ENCODE results near the gene YPEL1.

YPEL1 gene

GRCh38 chr22:21660904-21661303 lies 74.7 kb downstream of the YPEL1 start:
- TF ChIP-seq EZH2 (IDR thresholded peaks at IDR 0.05; ENCODE audit: borderline replicate concordance, low read length) (no peak), CTCF (IDR thresholded peaks at IDR 0.05; ENCODE audit: low read length) (no peak)
- no peaks in the 10 kb centered on the region for H3K36me3 ChIP-seq (ENCODE audit: insufficient read depth, low read length)
- no peaks in the 10 kb centered on the region; the same call in 1 of the 2 replicates for H3K27me3 ChIP-seq (ENCODE audit: insufficient read depth, low read length)

GRCh38 chr22:21659864-21660525 lies 75.6 kb downstream of the YPEL1 start:
- no peaks in the 10 kb centered on the region for H3K36me3 ChIP-seq (ENCODE audit: insufficient read depth, low read length)
- H3F3A ChIP-seq (ENCODE audit: insufficient read depth, low read length) = no peaks in the 10 kb centered on the region
- H3K9ac ChIP-seq (ENCODE audit: low read length) = no peak overlapping the region
- no peaks in the 10 kb centered on the region; the same call in 1 of the 2 replicates for H3K27me3 ChIP-seq (ENCODE audit: insufficient read depth, low read length)
- no peaks in the 10 kb centered on the region for H3K79me2 ChIP-seq (ENCODE audit: insufficient read depth, low read length)
- H3K9me2 ChIP-seq (ENCODE audit: low read depth, low read length) = no peaks in the 10 kb centered on the region
- no peaks in the 10 kb centered on the region for H3K9me3 ChIP-seq (ENCODE audit: low read length)
- no peak overlapping the region for H2AFZ ChIP-seq (ENCODE audit: low read length)
- H4K20me1 ChIP-seq (ENCODE audit: insufficient read depth, low read length) = no peaks in the 10 kb centered on the region
- no peak overlapping the region for H3K4me3 ChIP-seq (ENCODE audit: low read depth, low read length, poor library complexity, severe bottlenecking)
- H3K4me2 ChIP-seq (ENCODE audit: low read length) = no peak overlapping the region
- no peak for TF ChIP-seq EZH2 (IDR thresholded peaks at IDR 0.05; ENCODE audit: borderline replicate concordance, low read length)
- no peak overlapping the region for H3K27ac ChIP-seq (ENCODE audit: low read depth, low read length, poor library complexity, severe bottlenecking)
- peaks cover 20% of the 10 kb centered on the region for H3K4me1 ChIP-seq (ENCODE audit: insufficient read depth, low read length, severe bottlenecking)

More at GRCh38 chr22:21660904-21661303, 74.7 kb downstream of the YPEL1 start:
- Histone ChIP-seq H3K4me1 (ENCODE audit: insufficient read depth, low read length, severe bottlenecking) (peaks cover 27% of the 10 kb centered on the region), H3F3A (ENCODE audit: insufficient read depth, low read length) (no peaks in the 10 kb centered on the region), H3K79me2 (ENCODE audit: insufficient read depth, low read length) (no peaks in the 10 kb centered on the region), H3K9me2 (ENCODE audit: low read depth, low read length) (no peaks in the 10 kb centered on the region), H4K20me1 (ENCODE audit: insufficient read depth, low read length) (no peaks in the 10 kb centered on the region), H3K4me3 (ENCODE audit: low read depth, low read length, poor library complexity, severe bottlenecking) (no peak overlapping the region), H3K27ac (ENCODE audit: low read depth, low read length, poor library complexity, severe bottlenecking) (no peak overlapping the region), H3K4me2 (ENCODE audit: low read length) (no peak overlapping the region), H3K9me3 (ENCODE audit: low read length) (no peaks in the 10 kb centered on the region), H2AFZ (ENCODE audit: low read length) (no peak overlapping the region), H3K9ac (ENCODE audit: low read length) (no peak overlapping the region)

GRCh38 chr22:21657360-21658032 lies 78.1 kb downstream of the YPEL1 start:
- H3K79me2 ChIP-seq (ENCODE audit: insufficient read depth, low read length) = no peaks in the 10 kb centered on the region
- no peaks in the 10 kb centered on the region; the same call in 1 of the 2 replicates for H3K27me3 ChIP-seq (ENCODE audit: insufficient read depth, low read length)
- peak overlapping the region; percentile 68 for H3K9ac ChIP-seq (ENCODE audit: low read length)
- peak overlapping the region; percentile 67 for H3K27ac ChIP-seq (ENCODE audit: low read depth, low read length, poor library complexity, severe bottlenecking)
- H3K9me2 ChIP-seq (ENCODE audit: low read depth, low read length) = no peaks in the 10 kb centered on the region
- H3K36me3 ChIP-seq (ENCODE audit: insufficient read depth, low read length) = peaks cover 11% of the 10 kb centered on the region; the same call in 1 of the 2 replicates
- TF ChIP-seq CTCF (IDR thresholded peaks at IDR 0.05; ENCODE audit: low read length) (0 out of 2 replicates have a peak, but pooled peaks have one; percentile 13), EZH2 (IDR thresholded peaks at IDR 0.05; ENCODE audit: borderline replicate concordance, low read length) (no peak)
- no peaks in the 10 kb centered on the region for H3K9me3 ChIP-seq (ENCODE audit: low read length)
- H2AFZ ChIP-seq (ENCODE audit: low read length) = no peak overlapping the region
- H3K4me3 ChIP-seq (ENCODE audit: low read depth, low read length, poor library complexity, severe bottlenecking) = peak overlapping the region; percentile 64
- H3K4me2 ChIP-seq (ENCODE audit: low read length) = peak overlapping the region; percentile 78
- peaks cover 29% of the 10 kb centered on the region for H3K4me1 ChIP-seq (ENCODE audit: insufficient read depth, low read length, severe bottlenecking)
- no peaks in the 10 kb centered on the region for H4K20me1 ChIP-seq (ENCODE audit: insufficient read depth, low read length)
- H3F3A ChIP-seq (ENCODE audit: insufficient read depth, low read length) = no peaks in the 10 kb centered on the region

Measured in OCI-LY1 (cell line).